Measurements from ENCODE around the gene DDA1.

The DDA1 gene

GRCh38 chr19:17347361-17347760 is 38.0 kb downstream of the DDA1 start:
- Histone ChIP-seq H3K27me3 (ENCODE audit: control insufficient read depth, insufficient read depth, low read length, poor library complexity, severe bottlenecking) (no peaks in the 10 kb centered on the region), H3K36me3 (ENCODE audit: control insufficient read depth, insufficient read depth, low read length) (no peaks in the 10 kb centered on the region), H3K9me3 (ENCODE audit: control insufficient read depth, low read length) (no peaks in the 10 kb centered on the region), H3K4me1 (ENCODE audit: control insufficient read depth, insufficient read depth, low read length) (no peaks in the 10 kb centered on the region), H3K27ac (ENCODE audit: insufficient read depth, low read depth, low read length, poor library complexity, severe bottlenecking) (no peak overlapping the region), H3K4me3 (ENCODE audit: insufficient read depth, low read depth, low read length) (no peak overlapping the region)
- 68 to 74% methylated on average over 6 of the region's 6 CpGs for WGBS, 2 experiments

GRCh38 chr19:17347877-17348276 is 38.5 kb downstream of the DDA1 start:
- no peaks in the 10 kb centered on the region for H3K4me1 ChIP-seq (ENCODE audit: control insufficient read depth, insufficient read depth, low read length)
- no peak overlapping the region for H3K4me3 ChIP-seq (ENCODE audit: insufficient read depth, low read depth, low read length)
- no peaks in the 10 kb centered on the region for H3K9me3 ChIP-seq (ENCODE audit: control insufficient read depth, low read length)
- H3K27ac ChIP-seq (ENCODE audit: insufficient read depth, low read depth, low read length, poor library complexity, severe bottlenecking) = no peak overlapping the region
- no peaks in the 10 kb centered on the region for H3K27me3 ChIP-seq (ENCODE audit: control insufficient read depth, insufficient read depth, low read length, poor library complexity, severe bottlenecking)
- H3K36me3 ChIP-seq (ENCODE audit: control insufficient read depth, insufficient read depth, low read length) = no peaks in the 10 kb centered on the region
- WGBS, 2 experiments = 90 to 91% methylated on average over 2 of the region's 2 CpGs

GRCh38 chr19:17348700-17349099 is 39.3 kb downstream of the DDA1 start:
- WGBS, 2 experiments = 14 to 15% methylated on average over 12 of the region's 12 CpGs
- no peaks in the 10 kb centered on the region for H3K27me3 ChIP-seq (ENCODE audit: control insufficient read depth, insufficient read depth, low read length, poor library complexity, severe bottlenecking)
- no peaks in the 10 kb centered on the region for H3K4me1 ChIP-seq (ENCODE audit: control insufficient read depth, insufficient read depth, low read length)
- H3K27ac ChIP-seq (ENCODE audit: insufficient read depth, low read depth, low read length, poor library complexity, severe bottlenecking) = no peak overlapping the region
- no peaks in the 10 kb centered on the region for H3K36me3 ChIP-seq (ENCODE audit: control insufficient read depth, insufficient read depth, low read length)
- no peaks in the 10 kb centered on the region for H3K9me3 ChIP-seq (ENCODE audit: control insufficient read depth, low read length)
- no peak overlapping the region for H3K4me3 ChIP-seq (ENCODE audit: insufficient read depth, low read depth, low read length)

- WGBS, 2 experiments = 95 to 96% methylated on average over 45 of the region's 45 CpGs
- Histone ChIP-seq H3K27ac (ENCODE audit: insufficient read depth, low read depth, low read length, poor library complexity, severe bottlenecking) (no peak overlapping the region), H3K27me3 (ENCODE audit: control insufficient read depth, insufficient read depth, low read length, poor library complexity, severe bottlenecking) (no peaks in the 10 kb centered on the region), H3K4me1 (ENCODE audit: control insufficient read depth, insufficient read depth, low read length) (no peaks in the 10 kb centered on the region), H3K9me3 (ENCODE audit: control insufficient read depth, low read length) (no peaks in the 10 kb centered on the region), H3K4me3 (ENCODE audit: insufficient read depth, low read depth, low read length) (no peak overlapping the region), H3K36me3 (ENCODE audit: control insufficient read depth, insufficient read depth, low read length) (no peaks in the 10 kb centered on the region)
Observed at GRCh38 chr19:17351815-17352435, 42.6 kb downstream of the DDA1 start.

- Histone ChIP-seq H3K27me3 (ENCODE audit: control insufficient read depth, insufficient read depth, low read length, poor library complexity, severe bottlenecking) (no peaks in the 10 kb centered on the region), H3K36me3 (ENCODE audit: control insufficient read depth, insufficient read depth, low read length) (no peaks in the 10 kb centered on the region), H3K4me3 (ENCODE audit: insufficient read depth, low read depth, low read length) (no peak overlapping the region), H3K9me3 (ENCODE audit: control insufficient read depth, low read length) (no peaks in the 10 kb centered on the region), H3K4me1 (ENCODE audit: control insufficient read depth, insufficient read depth, low read length) (no peaks in the 10 kb centered on the region), H3K27ac (ENCODE audit: insufficient read depth, low read depth, low read length, poor library complexity, severe bottlenecking) (no peak overlapping the region)
- WGBS, 2 experiments = 77 to 79% methylated on average over 14 of the region's 14 CpGs
Observed at GRCh38 chr19:17352608-17353280, 43.4 kb downstream of the DDA1 start.

- Histone ChIP-seq H3K9me3 (ENCODE audit: control insufficient read depth, low read length) (no peaks in the 10 kb centered on the region), H3K4me3 (ENCODE audit: insufficient read depth, low read depth, low read length) (no peak overlapping the region), H3K36me3 (ENCODE audit: control insufficient read depth, insufficient read depth, low read length) (no peaks in the 10 kb centered on the region), H3K27ac (ENCODE audit: insufficient read depth, low read depth, low read length, poor library complexity, severe bottlenecking) (no peak overlapping the region), H3K27me3 (ENCODE audit: control insufficient read depth, insufficient read depth, low read length, poor library complexity, severe bottlenecking) (no peaks in the 10 kb centered on the region), H3K4me1 (ENCODE audit: control insufficient read depth, insufficient read depth, low read length) (no peaks in the 10 kb centered on the region)
- 89 to 91% methylated on average over 8 of the region's 8 CpGs for WGBS, 2 experiments
Observed at GRCh38 chr19:17353386-17353785, 44.0 kb downstream of the DDA1 start.

GRCh38 chr19:17357078-17357666 is 47.8 kb downstream of the DDA1 start:
- no peak overlapping the region for H3K27ac ChIP-seq (ENCODE audit: insufficient read depth, low read depth, low read length, poor library complexity, severe bottlenecking)
- H3K4me3 ChIP-seq (ENCODE audit: insufficient read depth, low read depth, low read length) = no peak overlapping the region
- H3K4me1 ChIP-seq (ENCODE audit: control insufficient read depth, insufficient read depth, low read length) = no peaks in the 10 kb centered on the region
- H3K27me3 ChIP-seq (ENCODE audit: control insufficient read depth, insufficient read depth, low read length, poor library complexity, severe bottlenecking) = no peaks in the 10 kb centered on the region
- WGBS, 2 experiments = 92 to 94% methylated on average over 7 of the region's 7 CpGs
- no peaks in the 10 kb centered on the region for H3K36me3 ChIP-seq (ENCODE audit: control insufficient read depth, insufficient read depth, low read length)
- no peaks in the 10 kb centered on the region for H3K9me3 ChIP-seq (ENCODE audit: control insufficient read depth, low read length)

GRCh38 chr19:17357724-17358123 is 48.4 kb downstream of the DDA1 start:
- Histone ChIP-seq H3K27ac (ENCODE audit: insufficient read depth, low read depth, low read length, poor library complexity, severe bottlenecking) (no peak overlapping the region), H3K27me3 (ENCODE audit: control insufficient read depth, insufficient read depth, low read length, poor library complexity, severe bottlenecking) (no peaks in the 10 kb centered on the region), H3K9me3 (ENCODE audit: control insufficient read depth, low read length) (no peaks in the 10 kb centered on the region), H3K4me1 (ENCODE audit: control insufficient read depth, insufficient read depth, low read length) (no peaks in the 10 kb centered on the region), H3K4me3 (ENCODE audit: insufficient read depth, low read depth, low read length) (no peak overlapping the region), H3K36me3 (ENCODE audit: control insufficient read depth, insufficient read depth, low read length) (no peaks in the 10 kb centered on the region)
- WGBS, 2 experiments = 87 to 90% methylated on average over 11 of the region's 11 CpGs

- no peaks in the 10 kb centered on the region for H3K36me3 ChIP-seq (ENCODE audit: control insufficient read depth, insufficient read depth, low read length)
- no peaks in the 10 kb centered on the region for H3K9me3 ChIP-seq (ENCODE audit: control insufficient read depth, low read length)
- no peak overlapping the region for H3K4me3 ChIP-seq (ENCODE audit: insufficient read depth, low read depth, low read length)
- no peaks in the 10 kb centered on the region for H3K27me3 ChIP-seq (ENCODE audit: control insufficient read depth, insufficient read depth, low read length, poor library complexity, severe bottlenecking)
- 84 to 85% methylated on average over 7 of the region's 7 CpGs for WGBS, 2 experiments
- H3K4me1 ChIP-seq (ENCODE audit: control insufficient read depth, insufficient read depth, low read length) = no peaks in the 10 kb centered on the region
- no peak overlapping the region for H3K27ac ChIP-seq (ENCODE audit: insufficient read depth, low read depth, low read length, poor library complexity, severe bottlenecking)
Observed at GRCh38 chr19:17358395-17358794, 49.0 kb downstream of the DDA1 start.

- Histone ChIP-seq H3K27ac (ENCODE audit: insufficient read depth, low read depth, low read length, poor library complexity, severe bottlenecking) (no peak overlapping the region), H3K4me1 (ENCODE audit: control insufficient read depth, insufficient read depth, low read length) (no peaks in the 10 kb centered on the region), H3K27me3 (ENCODE audit: control insufficient read depth, insufficient read depth, low read length, poor library complexity, severe bottlenecking) (no peaks in the 10 kb centered on the region), H3K36me3 (ENCODE audit: control insufficient read depth, insufficient read depth, low read length) (no peaks in the 10 kb centered on the region), H3K4me3 (ENCODE audit: insufficient read depth, low read depth, low read length) (no peak overlapping the region), H3K9me3 (ENCODE audit: control insufficient read depth, low read length) (no peaks in the 10 kb centered on the region)
- WGBS, 2 experiments = 85 to 86% methylated on average over 6 of the region's 6 CpGs
Observed at GRCh38 chr19:17359905-17360800, 50.8 kb downstream of the DDA1 start.

All from ectodermal cell (in vitro differentiated cells).